ENCODE measurements around the gene ARFGEF2.

GRCh38 chr20:48999890-49000870 is 78.7 kb downstream of the ARFGEF2 start:
- TF ChIP-seq, protein P1, sequence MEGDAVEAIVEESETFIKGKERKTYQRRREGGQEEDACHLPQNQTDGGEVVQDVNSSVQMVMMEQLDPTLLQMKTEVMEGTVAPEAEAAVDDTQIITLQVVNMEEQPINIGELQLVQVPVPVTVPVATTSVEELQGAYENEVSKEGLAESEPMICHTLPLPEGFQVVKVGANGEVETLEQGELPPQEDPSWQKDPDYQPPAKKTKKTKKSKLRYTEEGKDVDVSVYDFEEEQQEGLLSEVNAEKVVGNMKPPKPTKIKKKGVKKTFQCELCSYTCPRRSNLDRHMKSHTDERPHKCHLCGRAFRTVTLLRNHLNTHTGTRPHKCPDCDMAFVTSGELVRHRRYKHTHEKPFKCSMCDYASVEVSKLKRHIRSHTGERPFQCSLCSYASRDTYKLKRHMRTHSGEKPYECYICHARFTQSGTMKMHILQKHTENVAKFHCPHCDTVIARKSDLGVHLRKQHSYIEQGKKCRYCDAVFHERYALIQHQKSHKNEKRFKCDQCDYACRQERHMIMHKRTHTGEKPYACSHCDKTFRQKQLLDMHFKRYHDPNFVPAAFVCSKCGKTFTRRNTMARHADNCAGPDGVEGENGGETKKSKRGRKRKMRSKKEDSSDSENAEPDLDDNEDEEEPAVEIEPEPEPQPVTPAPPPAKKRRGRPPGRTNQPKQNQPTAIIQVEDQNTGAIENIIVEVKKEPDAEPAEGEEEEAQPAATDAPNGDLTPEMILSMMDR (IDR thresholded peaks at IDR 0.05): no peak
- no peak for TF ChIP-seq POLR2A (IDR thresholded peaks at IDR 0.05)
